Activated CD8-positive, alpha-beta memory T cell treated with anti-CD3 and anti-CD28 coated beads for 48 hours (primary cell): Measurements from ENCODE around the gene SLC35F3.

Experiments used
- DNase-seq, 3 experiments: peaks; one replicate each; pipeline ENCODE4 v3.0.0-alpha.2; 2020; ENCODE audit warnings: low read depth in 2 of 3, low spot score in 2 of 3

Gene SLC35F3

DNA sequence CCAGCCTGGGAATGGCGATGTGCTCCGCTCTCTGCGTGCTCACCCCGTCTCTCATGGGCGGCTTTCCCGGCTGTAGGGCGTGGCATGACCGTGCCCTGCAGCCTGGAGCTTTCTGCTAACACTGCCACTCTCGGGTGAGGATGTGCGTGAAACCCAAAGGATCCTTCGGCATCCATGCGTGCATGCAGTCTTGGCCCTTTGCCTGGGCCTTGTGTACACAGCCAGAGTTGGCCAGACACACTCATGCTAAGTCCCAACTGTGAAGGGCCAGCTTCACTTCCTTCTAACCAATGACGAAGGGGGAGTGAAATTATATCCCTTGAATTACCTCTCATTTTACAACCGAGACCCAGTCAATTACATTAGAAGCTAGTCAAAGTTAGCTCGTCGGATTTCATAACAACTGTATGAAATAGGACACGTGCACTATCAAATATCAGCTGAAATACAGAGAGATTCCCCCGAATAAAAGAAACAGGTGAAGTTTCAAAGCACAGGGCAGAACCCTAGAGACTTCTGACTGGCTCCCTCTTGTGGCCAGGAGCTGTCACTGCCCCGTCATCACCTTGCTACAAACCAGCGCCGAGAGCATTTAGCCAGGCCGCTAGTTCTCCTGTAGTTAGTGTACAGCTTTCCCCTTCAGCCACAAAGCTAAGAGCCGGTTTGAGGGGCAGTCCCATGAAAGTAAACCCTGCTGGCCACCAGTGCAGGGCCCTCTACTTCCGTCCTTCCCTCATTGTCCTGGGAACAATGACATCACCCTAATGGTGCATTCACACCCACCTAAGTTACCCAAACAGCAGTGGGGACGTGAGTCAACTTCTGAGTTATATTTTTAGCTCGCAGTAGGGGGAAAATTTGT lies 405.4 kb downstream of the SLC35F3 start:
- DNase-seq = peak in 2 of 3 experiments; percentile 36 to 47

DNA sequence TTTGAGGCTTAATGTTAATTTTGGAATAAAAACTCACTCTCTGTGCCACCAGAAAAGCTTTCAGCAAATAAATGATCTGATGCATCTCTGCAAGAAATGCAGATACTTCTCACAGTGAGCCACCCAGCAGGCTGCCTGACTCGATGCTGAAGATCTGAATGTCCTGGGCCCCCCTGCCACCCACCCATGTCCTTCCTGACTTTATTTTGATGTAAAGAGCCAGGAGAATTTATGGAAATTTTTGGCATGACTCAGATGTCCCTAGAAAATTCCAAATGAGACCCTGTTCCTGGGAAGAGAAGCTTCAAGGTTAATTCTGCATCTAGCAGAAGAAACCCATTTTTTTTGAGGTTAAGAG lies 406.0 kb downstream of the SLC35F3 start:
- no peak for DNase-seq

DNA sequence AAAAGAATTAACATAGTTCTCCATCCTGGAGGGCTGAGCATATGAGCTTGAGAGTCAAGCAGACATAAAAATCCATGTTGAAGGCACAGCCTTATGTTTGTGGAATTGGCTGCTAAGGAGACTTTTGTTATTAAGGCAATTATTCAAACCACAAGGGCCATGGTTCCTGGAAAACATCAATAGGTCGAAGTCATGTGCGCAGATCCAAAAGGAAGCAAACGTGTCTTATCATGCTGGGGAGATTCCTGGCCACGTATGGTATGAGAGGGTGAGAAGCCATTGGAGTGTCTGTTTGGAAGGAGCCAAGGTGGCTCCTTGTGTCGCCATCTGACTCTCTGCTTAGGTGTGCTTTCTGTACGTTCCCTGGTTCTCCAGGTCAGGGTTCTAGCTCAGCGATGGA lies 406.9 kb downstream of the SLC35F3 start:
- DNase-seq = no peak

- DNase-seq = no peak
Measured at GRCh38 chr1:234313171-234313570, 408.7 kb downstream of the SLC35F3 start.

DNA sequence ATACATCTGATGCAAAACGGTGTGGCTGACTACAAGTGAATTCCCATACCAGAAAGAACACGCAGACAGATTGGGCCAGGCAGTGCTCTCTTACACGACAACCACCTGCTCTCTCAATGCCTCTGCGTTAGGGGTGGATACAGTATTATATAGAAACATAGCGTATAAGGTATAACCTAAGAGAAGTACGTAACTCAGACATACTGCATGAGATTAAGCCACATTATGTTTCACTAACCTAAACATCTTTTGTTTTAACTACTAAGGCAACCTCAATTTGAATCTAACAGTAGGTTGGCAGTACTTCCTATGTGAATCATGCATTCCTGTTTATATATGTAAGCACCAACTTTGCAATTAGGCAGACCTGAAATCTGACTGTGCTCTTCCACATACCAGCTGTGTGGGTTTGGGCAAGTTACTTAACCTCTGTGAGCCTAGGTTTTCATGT lies 410.6 kb downstream of the SLC35F3 start:
- DNase-seq = no peak

DNA sequence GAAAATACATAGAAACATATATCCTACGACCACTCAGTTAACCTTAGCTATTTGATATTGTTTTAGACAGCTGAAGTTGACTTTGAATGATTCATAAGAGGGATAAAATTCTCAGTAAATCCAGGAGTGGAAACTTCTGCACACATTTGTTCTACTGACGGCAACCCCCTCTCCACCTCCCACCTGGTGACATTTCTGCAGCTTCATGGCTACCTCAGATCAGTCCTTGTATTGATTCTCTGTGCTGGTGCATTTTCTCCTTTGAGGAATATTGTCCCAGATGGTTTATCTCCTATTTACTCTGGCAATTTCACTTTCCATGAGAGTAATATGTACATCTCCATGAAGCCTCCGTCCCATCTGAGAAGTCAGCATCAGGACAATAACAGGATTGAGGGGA lies 411.1 kb downstream of the SLC35F3 start:
- DNase-seq = no peak

DNA sequence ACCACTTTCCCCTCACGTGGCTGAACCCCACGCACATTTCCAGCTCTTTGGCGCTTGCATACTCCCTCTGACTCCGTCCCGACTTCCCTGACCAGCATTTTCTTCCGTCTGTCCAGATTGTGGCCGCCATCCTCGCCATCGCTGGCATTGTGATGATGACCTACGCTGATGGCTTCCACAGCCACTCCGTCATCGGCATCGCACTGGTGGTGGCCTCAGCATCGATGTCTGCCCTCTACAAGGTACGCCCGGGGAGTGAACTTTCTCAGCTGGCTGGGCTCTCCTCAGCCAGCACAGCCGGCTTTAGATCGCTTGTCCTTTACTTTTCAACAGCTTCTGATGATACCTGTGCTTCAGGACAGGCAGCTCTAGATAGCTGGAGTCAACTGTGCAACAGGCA lies 412.0 kb downstream of the SLC35F3 start:
- no peak for DNase-seq

DNA sequence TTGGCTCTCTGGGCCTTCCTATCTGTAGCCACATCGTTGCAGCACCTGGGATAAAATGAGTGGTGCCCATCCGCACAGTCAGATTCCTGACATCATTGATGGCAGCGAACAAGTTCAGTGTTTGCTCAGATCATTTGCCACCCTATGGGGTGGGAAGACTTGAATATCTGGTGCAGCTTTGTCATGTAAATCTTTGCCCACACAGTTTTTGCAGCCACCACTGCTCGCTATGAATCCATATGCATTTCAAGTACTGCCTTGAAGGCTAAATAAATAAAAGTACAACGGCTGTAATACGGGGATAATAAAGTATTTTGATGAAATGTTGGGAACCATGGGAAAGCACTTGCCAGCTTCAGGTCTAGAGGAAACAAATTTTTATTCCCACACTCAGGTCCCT lies 412.5 kb downstream of the SLC35F3 start:
- DNase-seq = no peak

GRCh38 chr1:234320069-234320468 lies 415.6 kb downstream of the SLC35F3 start:
- no peak for DNase-seq

DNA sequence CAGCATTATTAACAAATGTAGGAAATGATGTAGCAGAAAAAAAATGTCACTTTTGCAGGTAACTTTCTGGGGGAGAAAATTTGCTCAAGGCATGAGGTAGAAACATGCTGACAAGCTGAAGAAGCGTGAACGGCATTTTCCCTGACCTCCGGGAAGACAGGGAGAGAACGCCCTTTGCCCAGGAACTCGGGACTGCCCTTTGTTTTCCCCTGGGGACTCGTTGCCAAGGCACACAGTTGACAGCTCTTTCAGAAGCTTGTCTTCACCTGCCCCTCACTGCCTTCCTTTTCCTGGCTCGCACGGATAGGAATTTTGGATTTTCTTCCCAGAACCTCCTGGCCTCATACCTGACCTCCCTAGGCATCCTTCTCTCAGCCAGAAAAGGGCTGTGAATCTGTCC lies 416.1 kb downstream of the SLC35F3 start:
- DNase-seq = no peak

DNA sequence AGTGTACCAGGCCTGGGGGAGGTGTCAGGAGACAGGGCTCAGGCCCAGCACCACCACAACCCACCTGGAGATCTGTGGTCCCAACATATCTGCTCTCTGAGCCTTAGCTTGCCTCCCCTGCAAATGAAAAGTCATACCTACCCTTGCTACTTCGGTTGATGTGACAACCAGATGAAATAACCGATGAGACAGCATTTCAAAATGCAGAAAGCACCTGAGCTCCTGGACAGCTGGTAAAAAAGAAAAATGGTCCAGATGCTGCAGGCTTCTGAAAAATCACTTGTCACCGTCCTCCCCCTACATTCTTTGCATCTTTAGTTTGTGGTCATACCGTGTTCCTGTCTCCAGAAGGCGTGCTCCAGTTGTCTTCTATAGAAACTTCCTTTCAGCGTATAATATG lies 416.8 kb downstream of the SLC35F3 start:
- no peak for DNase-seq

DNA sequence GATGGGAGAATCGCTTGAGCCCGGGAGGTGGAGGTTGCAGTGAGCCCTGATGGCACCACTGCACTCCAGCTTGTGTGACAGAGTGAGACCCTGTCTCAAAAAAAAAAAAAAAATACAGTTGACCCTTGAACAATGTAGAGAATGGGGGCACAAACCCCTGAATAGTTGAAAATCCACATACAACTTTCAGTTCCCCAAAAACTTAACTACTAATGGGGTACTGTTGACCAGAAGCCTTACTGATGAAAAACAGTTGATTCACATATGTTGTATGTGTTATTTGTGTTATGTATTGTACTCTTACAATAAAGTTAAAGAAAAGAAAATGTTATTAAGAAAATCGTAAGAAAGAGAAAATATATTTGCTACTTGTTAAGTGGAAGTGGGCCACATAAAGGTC lies 417.6 kb downstream of the SLC35F3 start:
- DNase-seq = no peak

DNA sequence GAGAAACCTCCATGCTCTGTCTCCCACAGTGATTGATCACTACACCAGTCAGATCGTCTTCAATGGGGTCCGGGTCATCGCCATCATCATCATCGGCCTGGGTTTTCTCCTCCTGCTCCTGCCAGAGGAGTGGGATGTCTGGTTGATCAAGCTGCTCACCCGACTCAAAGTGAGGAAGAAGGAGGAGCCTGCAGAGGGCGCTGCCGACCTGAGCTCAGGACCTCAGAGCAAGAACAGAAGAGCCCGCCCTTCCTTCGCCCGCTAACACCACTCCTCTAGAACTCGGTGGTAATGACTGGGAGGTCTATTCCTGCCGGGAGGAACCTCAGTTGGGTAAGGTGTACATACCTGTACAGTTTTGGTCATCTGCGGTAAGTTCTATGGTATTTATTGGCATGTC lies 418.5 kb downstream of the SLC35F3 start:
- DNase-seq = peak in 1 of 3 experiments; percentile 12

- DNase-seq = no peak
Measured at GRCh38 chr1:234324821-234325220, 420.3 kb downstream of the SLC35F3 start.

- no peak for DNase-seq
Measured at GRCh38 chr1:234325878-234326496, 421.5 kb downstream of the SLC35F3 start.

DNA sequence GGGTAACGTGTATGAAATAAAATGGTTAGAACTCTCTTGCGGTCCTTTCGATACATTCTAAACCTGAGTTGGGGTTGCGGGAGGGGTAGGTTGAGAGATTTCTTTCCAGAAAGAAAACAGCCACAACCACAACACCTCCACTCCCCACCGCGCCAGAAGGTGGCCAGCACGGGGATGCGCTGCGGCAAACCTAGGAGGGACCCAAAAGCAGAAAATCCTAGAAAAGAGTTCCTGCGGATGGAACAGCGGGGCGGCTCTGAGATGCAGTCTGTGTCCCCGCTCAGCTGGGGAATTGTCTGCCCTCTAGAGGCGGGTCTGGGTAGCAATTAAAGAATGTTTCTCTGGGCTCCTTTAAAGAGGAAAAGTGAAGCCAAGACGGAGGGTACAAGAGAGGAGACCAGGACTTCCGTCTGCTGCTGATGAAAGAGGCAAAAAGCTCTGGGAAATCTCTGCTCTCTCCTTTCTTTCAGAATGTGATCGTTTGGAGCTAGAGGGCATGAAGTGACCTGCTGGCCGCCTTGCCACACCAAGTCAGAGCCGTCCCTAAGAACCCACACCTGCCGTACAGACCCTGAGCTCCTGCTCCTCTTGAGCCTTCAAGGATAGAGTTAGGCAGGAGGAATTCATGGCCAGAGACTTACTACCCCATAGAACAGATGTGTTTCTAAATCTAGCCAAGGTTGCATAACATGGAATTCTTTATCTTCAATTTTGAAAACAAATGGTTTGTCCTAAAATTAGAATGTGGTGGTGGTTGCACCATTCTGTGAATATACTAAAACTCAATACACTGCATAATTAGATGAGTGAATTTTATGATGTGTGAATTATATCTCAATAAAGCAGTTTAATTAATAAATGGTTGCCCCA lies 422.3 kb downstream of the SLC35F3 start:
- DNase-seq = no peak

GRCh38 chr1:234327577-234328164 lies 423.2 kb downstream of the SLC35F3 start:
- no peak for DNase-seq

DNA sequence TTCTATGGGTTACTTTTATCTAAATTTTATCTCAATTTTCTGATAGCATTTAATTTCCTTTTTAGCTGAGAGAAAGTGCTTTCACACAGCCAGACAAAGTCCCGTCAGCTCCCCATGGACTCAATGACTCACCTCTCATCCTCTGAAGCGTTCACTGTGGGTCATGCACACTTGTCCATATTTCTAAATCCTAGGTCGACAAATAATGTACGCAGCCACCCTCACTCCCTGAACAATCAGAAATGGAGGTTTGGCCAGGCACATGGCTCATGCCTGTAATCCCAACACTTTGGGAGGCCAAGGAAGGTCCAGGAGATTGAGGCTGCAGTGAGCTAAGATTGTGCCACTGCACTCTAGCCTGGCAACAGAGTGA lies 426.4 kb downstream of the SLC35F3 start:
- no peak for DNase-seq

DNA sequence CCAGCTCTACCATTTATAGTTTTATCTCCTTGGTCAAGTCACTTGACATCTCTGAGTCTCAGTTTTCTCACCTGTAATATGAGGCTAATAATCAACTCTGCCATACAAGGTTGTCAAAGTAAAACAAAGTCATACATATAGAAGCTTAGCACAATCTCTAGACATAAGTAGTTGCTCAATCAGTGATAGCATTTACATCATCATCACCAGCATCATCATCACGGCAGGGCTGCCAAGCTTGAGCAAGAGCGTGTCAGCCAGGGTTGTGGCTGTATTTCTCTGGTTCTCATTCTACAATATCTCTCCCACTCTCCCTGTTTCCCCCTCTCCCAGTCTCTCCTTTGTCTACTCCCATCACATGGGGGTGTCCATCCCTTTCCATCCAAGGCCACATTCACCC lies 427.0 kb downstream of the SLC35F3 start:
- DNase-seq = no peak

- no peak for DNase-seq
Measured at GRCh38 chr1:234336359-234336758, 431.9 kb downstream of the SLC35F3 start.

DNA sequence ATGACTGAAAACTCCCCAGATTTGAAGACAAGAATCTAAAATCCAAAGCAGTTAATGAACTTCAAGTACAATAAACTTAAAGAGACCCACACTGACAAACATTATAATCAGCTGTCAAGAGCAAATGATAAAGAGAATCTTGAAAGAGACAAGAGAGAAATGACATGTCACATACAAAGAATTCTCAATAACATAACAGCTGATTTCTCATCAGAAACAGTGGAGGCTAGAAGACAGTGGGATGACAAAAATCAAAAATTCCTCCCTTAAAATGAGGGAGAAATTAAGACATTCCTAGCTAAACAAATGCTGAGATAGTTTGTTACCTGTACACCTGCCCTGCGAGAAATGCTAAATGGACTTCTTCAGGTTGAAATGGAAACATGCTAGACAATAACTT lies 432.8 kb downstream of the SLC35F3 start:
- DNase-seq = no peak
